WERI-Rb-1 (cell line): Measurements from ENCODE around the gene FAM169A.
"Not testable (repeated sequence)": the region's sequence is repeated elsewhere in the genome, so short reads cannot be mapped to it uniquely, and the experiment has no call there.

Experiments
- DNase-seq: peaks from one replicate; pipeline ENCODE4 v3.0.0-alpha.2; 2020
- H3K27ac ChIP-seq: fragments of 250-450 bp; sonication (Bioruptor Pico); 2 replicates; pipeline ENCODE4 v1.5.1; 2020; ENCODE audit warnings: mild to moderate bottlenecking, moderate library complexity
- H3K27me3 ChIP-seq: fragments of 250-450 bp; sonication (Bioruptor Pico); 2 replicates; pipeline ENCODE4 v1.5.1; 2021; ENCODE audit warnings: mild to moderate bottlenecking, low read depth, moderate library complexity; ENCODE audit not compliant: insufficient read depth, severe bottlenecking
- H3K36me3 ChIP-seq: fragments of 250-450 bp; sonication (Bioruptor Pico); 2 replicates; pipeline ENCODE4 v1.5.1; 2020; ENCODE audit warnings: mild to moderate bottlenecking, moderate library complexity
- H3K4me3 ChIP-seq: 2 replicates; pipeline ENCODE4 v1.5.1; 2011; ENCODE audit warnings: low read depth, mild to moderate bottlenecking, control low read depth, low read length
- H3K9me3 ChIP-seq: fragments of 250-450 bp; sonication (Bioruptor Pico); 2 replicates; pipeline ENCODE4 v1.5.1; 2021; ENCODE audit warnings: mild to moderate bottlenecking, moderate library complexity; ENCODE audit not compliant: severe bottlenecking
- CTCF ChIP-seq: IDR thresholded peaks from 2 replicates; pipeline ENCODE4 v1.5.1; 2011; ENCODE audit warnings: low read depth, mild to moderate bottlenecking, control low read depth, inconsistent platforms, low read length

The FAM169A gene

GRCh38 chr5:74866596-74867162 lies 492 bp upstream of the FAM169A start:
- Histone ChIP-seq H3K27ac (peak overlapping the region; percentile 82), H3K27me3 (no peaks in the 10 kb centered on the region), H3K36me3 (no peaks in the 10 kb centered on the region), H3K4me3 (peak overlapping the region; percentile 94), H3K9me3 (no peaks in the 10 kb centered on the region)
- TF ChIP-seq CTCF, result no peak
- DNase-seq, result no peak

DNA sequence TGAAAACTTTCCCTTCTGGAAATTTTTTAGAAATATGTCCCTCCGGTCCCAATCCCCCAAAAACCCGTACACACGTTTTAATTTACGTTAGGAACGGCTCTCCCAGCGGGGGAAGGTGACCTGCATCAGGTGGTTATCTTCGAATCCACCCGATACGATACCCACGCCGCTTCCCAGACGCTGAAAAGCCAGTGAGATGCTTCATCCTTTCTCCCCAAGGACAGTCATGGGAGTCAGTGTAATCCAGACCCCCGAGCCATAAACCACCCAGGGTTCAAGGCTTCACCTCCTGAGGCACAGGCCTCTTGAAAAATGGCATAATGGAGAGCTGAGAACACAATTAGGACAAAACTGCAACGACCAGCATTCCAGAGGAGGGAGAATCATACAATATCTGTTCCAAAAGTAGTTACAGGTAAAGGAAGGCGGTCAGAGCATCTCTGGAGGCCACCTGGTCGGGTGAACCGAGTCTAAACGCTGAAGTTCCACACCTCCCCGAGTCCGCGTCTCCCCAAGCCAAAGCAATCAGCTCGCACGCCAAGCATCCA lies 857 bp downstream of the FAM169A start:
- Histone ChIP-seq H3K27ac (peak overlapping the region; percentile 82), H3K27me3 (no peaks in the 10 kb centered on the region), H3K9me3 (no peaks in the 10 kb centered on the region), H3K36me3 (no peaks in the 10 kb centered on the region), H3K4me3 (peak overlapping the region; percentile 94)
- no peak for DNase-seq
- TF ChIP-seq CTCF, result no peak

- Histone ChIP-seq H3K27ac (no peak overlapping the region), H3K4me3 (peak overlapping the region; percentile 94)
These were observed 1.4 kb downstream of the FAM169A start for GRCh38 chr5:74864823-74865222.

DNA sequence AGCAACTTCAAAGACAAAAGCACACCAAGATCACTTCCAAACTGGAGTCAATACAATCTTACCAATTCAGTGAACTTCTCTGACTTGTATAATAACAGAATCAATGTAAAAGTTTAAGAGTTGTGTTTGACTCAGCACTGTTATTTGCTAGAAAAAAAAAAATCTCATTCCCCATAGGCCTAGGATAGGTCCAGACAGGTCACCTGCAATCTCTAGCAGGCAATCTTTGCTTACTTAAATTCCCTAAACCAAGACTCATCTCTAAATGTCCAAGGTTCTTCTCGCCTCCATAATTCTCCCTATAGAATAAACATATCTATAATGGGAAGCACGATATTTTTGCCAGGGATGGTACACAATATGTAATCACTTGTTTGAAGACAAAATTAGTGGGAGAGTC lies 2.5 kb downstream of the FAM169A start:
- H3K36me3 ChIP-seq, result no peaks in the 10 kb centered on the region
- H3K4me3 ChIP-seq, result no peak overlapping the region
- no peak for DNase-seq
- no peaks in the 10 kb centered on the region for H3K9me3 ChIP-seq
- TF ChIP-seq CTCF, result no peak
- no peaks in the 10 kb centered on the region for H3K27me3 ChIP-seq
- no peak overlapping the region for H3K27ac ChIP-seq

More at GRCh38 chr5:74864823-74865222, 1.4 kb downstream of the FAM169A start:
- Histone ChIP-seq H3K9me3 (no peaks in the 10 kb centered on the region), H3K36me3 (no peaks in the 10 kb centered on the region), H3K27me3 (no peaks in the 10 kb centered on the region)
- no peak for TF ChIP-seq CTCF
- no peak for DNase-seq

DNA sequence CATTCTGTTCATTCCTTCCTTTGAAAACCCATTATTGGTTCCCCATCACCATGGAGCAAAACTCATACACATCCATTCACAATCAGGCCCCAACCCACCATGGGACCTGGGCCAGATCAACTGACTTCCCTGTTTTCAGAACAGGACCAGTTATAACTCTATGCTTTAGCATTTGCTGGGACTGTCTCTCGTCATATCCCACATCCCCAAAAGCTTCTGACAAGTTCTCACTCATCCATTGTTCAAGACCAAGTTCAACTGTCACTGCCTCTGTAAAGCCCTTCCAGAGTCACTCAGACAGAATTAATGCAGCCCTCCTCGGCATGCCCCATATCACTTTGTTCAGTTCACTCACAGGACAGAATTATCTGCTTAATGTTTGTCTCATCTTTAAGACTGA lies 4.0 kb downstream of the FAM169A start:
- TF ChIP-seq CTCF, result no peak
- no peaks in the 10 kb centered on the region for H3K27me3 ChIP-seq
- no peaks in the 10 kb centered on the region for H3K36me3 ChIP-seq
- no peak for DNase-seq
- no peak overlapping the region for H3K4me3 ChIP-seq
- H3K27ac ChIP-seq, result no peak overlapping the region
- H3K9me3 ChIP-seq, result no peaks in the 10 kb centered on the region

GRCh38 chr5:74856975-74857374 lies 9.2 kb downstream of the FAM169A start:
- H3K9me3 ChIP-seq, H3K27me3 ChIP-seq, H3K4me3 ChIP-seq, DNase-seq, H3K27ac ChIP-seq, H3K36me3 ChIP-seq: not testable (repeated sequence)
